ENCODE measurements around the gene PTPRJ. TPM values are rescaled to one million over a fixed set of nuclear protein-coding genes. Genes with fewer than 3 reads are reported as not detected.

The PTPRJ gene
- total and polyA plus RNA-seq, 2 donors (not counting 3 experiments of a cell fraction or from before 2014, with no cell fraction given), result 3.1 to 7.7 TPM

DNA sequence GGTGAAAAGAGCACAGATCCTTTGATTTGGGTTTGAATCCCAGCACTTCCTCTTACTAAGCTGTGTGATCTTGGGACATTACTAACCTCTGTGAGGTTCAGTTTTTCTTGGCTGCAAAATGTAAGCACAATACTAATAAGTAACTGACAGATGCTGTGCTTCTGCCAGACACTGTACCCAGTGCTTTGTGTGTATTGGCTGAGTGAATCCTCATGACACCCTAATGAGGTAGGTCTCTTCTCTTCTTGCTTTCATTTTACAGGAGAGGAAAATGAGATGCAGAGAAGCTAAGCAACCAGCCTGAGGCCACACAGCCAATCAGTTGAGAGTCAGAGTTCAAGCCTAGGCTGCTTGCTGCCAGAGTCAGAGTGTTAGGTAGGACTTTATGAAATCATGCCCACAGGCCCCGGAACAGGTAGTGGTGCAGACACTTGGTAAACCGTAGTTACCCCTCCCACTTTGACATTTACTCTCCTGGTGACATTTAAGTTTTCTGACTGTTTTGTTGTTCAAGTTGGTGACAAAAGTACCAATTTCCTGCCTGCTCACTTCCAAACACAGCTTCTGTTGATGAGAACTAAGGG, 21.2 kb downstream of the PTPRJ start:
- Histone ChIP-seq H3K9me1 (replicated peaks; ENCODE audit: control insufficient read depth, extremely low read depth, insufficient read depth, low read length) (no peaks in the 10 kb centered on the region), H3K27ac (ENCODE audit: insufficient read depth, low read depth, low read length) (no peak overlapping the region), H3K4me3 (replicated peaks in 1 of 3; ENCODE audit: insufficient read depth in 1 of 3, low read depth in 1 of 3, low read length in 3 of 3) (no peak overlapping the region), H3K4me1 (ENCODE audit: control insufficient read depth, extremely low read depth, insufficient read depth, low read length) (no peaks in the 10 kb centered on the region), H3K4me2 (ENCODE audit: insufficient read depth, low read length) (no peak overlapping the region), H3K9ac (replicated peaks; ENCODE audit: extremely low read depth, insufficient read depth, low read length) (no peak overlapping the region), H2AFZ (ENCODE audit: low read depth, low read length) (no peak overlapping the region), H3K79me2 (ENCODE audit: control insufficient read depth, insufficient read depth, low read length) (no peaks in the 10 kb centered on the region), H3K27me3 (ENCODE audit: control insufficient read depth in 2 of 2, insufficient read depth in 2 of 2, low read length in 2 of 2) (no peaks in the 10 kb centered on the region), H3K9me3 (replicated peaks; ENCODE audit: control insufficient read depth, insufficient read depth, low read length) (no peaks in the 10 kb centered on the region), H3K36me3 (ENCODE audit: control insufficient read depth in 2 of 2, extremely low read depth in 1 of 2, insufficient read depth in 2 of 2, low read length in 2 of 2) (no peaks in the 10 kb centered on the region), H4K20me1 (replicated peaks; ENCODE audit: control insufficient read depth, extremely low read depth, insufficient read depth, low read length) (no peaks in the 10 kb centered on the region)
- no peak for FAIRE-seq
- BruUV-seq (replicated peaks), result no TSS peak
- intact Hi-C loops (cut with micrococcal nuclease) (no loop called here), dilution Hi-C loops (cut with MboI; ENCODE audit: extremely low pct_ligation_motif_present, low sequenced_read_pairs) (no loop called here)
- TF ChIP-seq FOS (IDR thresholded peaks at IDR 0.05; ENCODE audit: borderline replicate concordance, insufficient read depth, low read length) (no peak), GATA2 (IDR thresholded peaks at IDR 0.05; ENCODE audit: insufficient read depth, insufficient read length, low read depth, low read length) (no peak), MYC (IDR thresholded peaks at IDR 0.05; ENCODE audit: low read depth, low read length) (no peak), POLR2A (IDR thresholded peaks at IDR 0.05; ENCODE audit: low read depth, low read length) (no peak), JUN (IDR thresholded peaks at IDR 0.05; ENCODE audit: borderline replicate concordance, insufficient read depth, insufficient read length, low read depth) (no peak), POLR2AphosphoS5 (IDR thresholded peaks at IDR 0.05; ENCODE audit: insufficient read depth, low read depth, low read length) (no peak), EZH2 (IDR thresholded peaks at IDR 0.05; ENCODE audit: borderline replicate concordance, low read depth, low read length, severe bottlenecking) (no peak)
- TF ChIP-seq, protein P1, sequence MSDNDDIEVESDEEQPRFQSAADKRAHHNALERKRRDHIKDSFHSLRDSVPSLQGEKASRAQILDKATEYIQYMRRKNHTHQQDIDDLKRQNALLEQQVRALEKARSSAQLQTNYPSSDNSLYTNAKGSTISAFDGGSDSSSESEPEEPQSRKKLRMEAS (IDR thresholded peaks at IDR 0.05; ENCODE audit: insufficient read depth, insufficient read length), result no peak
- TF ChIP-seq, protein P2, sequence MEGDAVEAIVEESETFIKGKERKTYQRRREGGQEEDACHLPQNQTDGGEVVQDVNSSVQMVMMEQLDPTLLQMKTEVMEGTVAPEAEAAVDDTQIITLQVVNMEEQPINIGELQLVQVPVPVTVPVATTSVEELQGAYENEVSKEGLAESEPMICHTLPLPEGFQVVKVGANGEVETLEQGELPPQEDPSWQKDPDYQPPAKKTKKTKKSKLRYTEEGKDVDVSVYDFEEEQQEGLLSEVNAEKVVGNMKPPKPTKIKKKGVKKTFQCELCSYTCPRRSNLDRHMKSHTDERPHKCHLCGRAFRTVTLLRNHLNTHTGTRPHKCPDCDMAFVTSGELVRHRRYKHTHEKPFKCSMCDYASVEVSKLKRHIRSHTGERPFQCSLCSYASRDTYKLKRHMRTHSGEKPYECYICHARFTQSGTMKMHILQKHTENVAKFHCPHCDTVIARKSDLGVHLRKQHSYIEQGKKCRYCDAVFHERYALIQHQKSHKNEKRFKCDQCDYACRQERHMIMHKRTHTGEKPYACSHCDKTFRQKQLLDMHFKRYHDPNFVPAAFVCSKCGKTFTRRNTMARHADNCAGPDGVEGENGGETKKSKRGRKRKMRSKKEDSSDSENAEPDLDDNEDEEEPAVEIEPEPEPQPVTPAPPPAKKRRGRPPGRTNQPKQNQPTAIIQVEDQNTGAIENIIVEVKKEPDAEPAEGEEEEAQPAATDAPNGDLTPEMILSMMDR (IDR thresholded peaks at IDR 0.05; ENCODE audit: extremely low read depth in 1 of 2, insufficient read depth in 1 of 2, low read depth in 1 of 2, low read length in 2 of 2), result no peak
- CTCF ChIA-PET, result interaction anchor here (0.6 to 1.3 kb wide), 3 partner anchors 18 to 108 kb away, joined by 3 to 4 read pairs (median 3); no protein-coding TSS in a partner anchor
- DNase-seq (ENCODE audit: low read depth, low spot score), result peak; percentile 25
- POLR2A ChIA-PET, result no interaction called here

All from endothelial cell of umbilical vein (primary cell).